AG04450 (cell line): ENCODE measurements around the gene CDH4. TPM values are rescaled to one million over a fixed set of nuclear protein-coding genes. Genes with fewer than 3 reads are reported as not detected.

ENCODE experiments used
- CTCF ChIA-PET: fragments of 300-600, 350-600 bp; formaldehyde crosslinking; extraction: SDS; loops from one replicate; lab custom pipeline; 2022; ENCODE audit warnings: antibody characterized with exemption, inconsistent platforms; lab: Charles Lee
- POLR2A ChIA-PET: fragments of 350-600 bp; formaldehyde crosslinking; extraction: SDS; loops from one replicate; lab custom pipeline; 2021; ENCODE audit warnings: antibody characterized with exemption, inconsistent platforms; lab: Yijun Ruan, JAX
- DNase-seq: peaks from one replicate; pipeline ENCODE4 v3.0.0-alpha.2; 2011; ENCODE audit warnings: low read depth, low spot score
- H3K27ac ChIP-seq: one replicate; pipeline ENCODE4 v1.5.1; 2012; ENCODE audit warnings: low read depth, low read length, control low read depth
- H3K27me3 ChIP-seq: one replicate; pipeline ENCODE4 v1.6.0; 2012; ENCODE audit warnings: low read length; ENCODE audit not compliant: control insufficient read depth, insufficient read depth
- H3K4me3 ChIP-seq: 2 replicates; pipeline ENCODE4 v1.5.1; 2011; ENCODE audit warnings: mild to moderate bottlenecking, low read depth, low read length, control low read depth
- H3K9me3 ChIP-seq: 2 replicates; pipeline ENCODE4 v1.5.1; 2012; ENCODE audit warnings: low read length; ENCODE audit not compliant: control insufficient read depth, insufficient read depth
- polyA plus RNA-seq: library from polyadenylated mRNA; depleted of rRNA; stranded (reverse); fragments of >200 nt; gene quantifications from 2 replicates; pipeline ENCODE4 v1.2.3, GENCODE V29; 2011
- TF ChIP-seq, protein P1 (sequence below): IDR thresholded peaks from 2 replicates; pipeline ENCODE4 v1.5.1; 2011; ENCODE audit warnings: low read depth, low read length, control low read depth, inconsistent platforms

The CDH4 gene
- polyA plus RNA-seq, 1 experiment = 1.6 TPM

- ChIA-PET CTCF (no interaction called here), POLR2A (interaction anchor here (0.7 kb wide), 1 partner anchor 11 kb away, joined by 3 read pairs; no protein-coding TSS in a partner anchor)
- H3K9me3 ChIP-seq = no peaks in the 10 kb centered on the region; the same call in 1 of the 2 replicates
- peaks cover 4% of the 10 kb centered on the region for H3K27me3 ChIP-seq
- H3K4me3 ChIP-seq = no peak overlapping the region
- no peak overlapping the region for H3K27ac ChIP-seq
- TF ChIP-seq, protein P1, sequence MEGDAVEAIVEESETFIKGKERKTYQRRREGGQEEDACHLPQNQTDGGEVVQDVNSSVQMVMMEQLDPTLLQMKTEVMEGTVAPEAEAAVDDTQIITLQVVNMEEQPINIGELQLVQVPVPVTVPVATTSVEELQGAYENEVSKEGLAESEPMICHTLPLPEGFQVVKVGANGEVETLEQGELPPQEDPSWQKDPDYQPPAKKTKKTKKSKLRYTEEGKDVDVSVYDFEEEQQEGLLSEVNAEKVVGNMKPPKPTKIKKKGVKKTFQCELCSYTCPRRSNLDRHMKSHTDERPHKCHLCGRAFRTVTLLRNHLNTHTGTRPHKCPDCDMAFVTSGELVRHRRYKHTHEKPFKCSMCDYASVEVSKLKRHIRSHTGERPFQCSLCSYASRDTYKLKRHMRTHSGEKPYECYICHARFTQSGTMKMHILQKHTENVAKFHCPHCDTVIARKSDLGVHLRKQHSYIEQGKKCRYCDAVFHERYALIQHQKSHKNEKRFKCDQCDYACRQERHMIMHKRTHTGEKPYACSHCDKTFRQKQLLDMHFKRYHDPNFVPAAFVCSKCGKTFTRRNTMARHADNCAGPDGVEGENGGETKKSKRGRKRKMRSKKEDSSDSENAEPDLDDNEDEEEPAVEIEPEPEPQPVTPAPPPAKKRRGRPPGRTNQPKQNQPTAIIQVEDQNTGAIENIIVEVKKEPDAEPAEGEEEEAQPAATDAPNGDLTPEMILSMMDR = no peak
- DNase-seq = peak; percentile 26
These were observed 479.5 kb downstream of the CDH4 start for GRCh38 chr20:61731363-61732181.

- no peak overlapping the region for H3K27ac ChIP-seq
- ChIA-PET CTCF (interaction anchor here (1.3 kb wide), 1 partner anchor 8 kb away, joined by 4 read pairs; no protein-coding TSS in a partner anchor), POLR2A (no interaction called here)
- DNase-seq = no peak
- no peak overlapping the region for H3K4me3 ChIP-seq
- peaks cover 4% of the 10 kb centered on the region for H3K27me3 ChIP-seq
- TF ChIP-seq, protein P1 = no peak
- no peaks in the 10 kb centered on the region; the same call in 1 of the 2 replicates for H3K9me3 ChIP-seq
These were observed 480.6 kb downstream of the CDH4 start for GRCh38 chr20:61732511-61733210.

DNA sequence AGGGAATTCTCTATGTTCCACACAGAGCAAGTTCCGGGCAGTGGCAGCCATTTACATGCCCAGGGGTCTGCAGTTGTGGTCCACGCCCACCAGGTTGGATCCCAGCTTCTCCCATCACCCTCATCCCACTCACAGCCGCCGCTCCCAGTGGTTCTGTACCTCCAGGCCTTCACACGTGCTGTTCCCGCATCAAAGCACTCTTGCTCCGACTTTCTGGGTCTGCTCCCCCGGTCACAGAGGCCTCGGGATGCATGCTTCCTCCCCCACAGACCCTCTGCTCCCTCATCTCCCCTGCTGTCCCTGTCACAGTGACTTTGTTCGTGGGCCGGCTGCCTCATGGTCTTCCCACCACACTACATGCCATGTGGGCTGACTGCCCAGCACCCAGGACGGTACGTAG lies 481.2 kb downstream of the CDH4 start:
- no peak overlapping the region for H3K4me3 ChIP-seq
- TF ChIP-seq, protein P1 = no peak
- ChIA-PET CTCF (interaction anchor here (1.3 kb wide), 1 partner anchor 8 kb away, joined by 4 read pairs; no protein-coding TSS in a partner anchor), POLR2A (no interaction called here)
- H3K9me3 ChIP-seq = no peaks in the 10 kb centered on the region; the same call in 1 of the 2 replicates
- no peak overlapping the region for H3K27ac ChIP-seq
- DNase-seq = no peak
- H3K27me3 ChIP-seq = peaks cover 7% of the 10 kb centered on the region

GRCh38 chr20:61733891-61734732 lies 482.1 kb downstream of the CDH4 start:
- H3K27ac ChIP-seq = no peak overlapping the region
- H3K27me3 ChIP-seq = peaks cover 7% of the 10 kb centered on the region
- DNase-seq = no peak
- CTCF ChIA-PET = no interaction called here
- POLR2A ChIA-PET = no interaction called here
- no peak overlapping the region for H3K4me3 ChIP-seq
- TF ChIP-seq, protein P1 = no peak
- no peaks in the 10 kb centered on the region; the same call in 1 of the 2 replicates for H3K9me3 ChIP-seq
